GM10266 (cell line): ENCODE results near the gene SLC8A3.

Experiments
- DNase-seq: peaks from one replicate; pipeline ENCODE4 v3.0.0; 2012; ENCODE audit errors: extremely low spot score
- CTCF ChIP-seq: IDR thresholded peaks from 2 replicates; pipeline ENCODE4 v1.5.1; 2012; ENCODE audit warnings: mild to moderate bottlenecking, low read depth; ENCODE audit not compliant: control insufficient read depth, insufficient read depth; ENCODE audit errors: missing control alignments

The SLC8A3 gene

GRCh38 chr14:70140614-70141013, 48.1 kb downstream of the SLC8A3 start:
- no peak for TF ChIP-seq CTCF
- DNase-seq = no peak

GRCh38 chr14:70139384-70139783, 49.4 kb downstream of the SLC8A3 start:
- TF ChIP-seq CTCF = no peak
- peak; percentile 20 for DNase-seq

GRCh38 chr14:70137788-70138187, 51.0 kb downstream of the SLC8A3 start:
- no peak for TF ChIP-seq CTCF
- no peak for DNase-seq

GRCh38 chr14:70133461-70133860, 55.3 kb downstream of the SLC8A3 start:
- DNase-seq = no peak
- TF ChIP-seq CTCF = no peak

GRCh38 chr14:70130482-70130881, 58.3 kb downstream of the SLC8A3 start:
- no peak for DNase-seq
- TF ChIP-seq CTCF = no peak

- no peak for DNase-seq
- no peak for TF ChIP-seq CTCF
Measured at GRCh38 chr14:70127186-70127585, 61.6 kb downstream of the SLC8A3 start.

- TF ChIP-seq CTCF = no peak
- no peak for DNase-seq
Measured at GRCh38 chr14:70123796-70124195, 65.0 kb downstream of the SLC8A3 start.

GRCh38 chr14:70121521-70121920, 67.2 kb downstream of the SLC8A3 start:
- no peak for DNase-seq
- no peak for TF ChIP-seq CTCF
